GM21737 (cell line): ENCODE results near the gene C19orf25.
"Not testable (repeated sequence)": the region's sequence is repeated elsewhere in the genome, so short reads cannot be mapped to it uniquely, and the experiment has no call there.

Source experiments
- ATAC-seq: cut with Tn5 transposase; IDR thresholded peaks from one replicate; pipeline ENCODE4 v1.9.1; 2021; ENCODE audit warnings: mild to moderate bottlenecking, moderate library complexity; ENCODE audit not compliant: unreplicated experiment

Gene C19orf25

GRCh38 chr19:1478934-1479707 lies at the start of gene C19orf25:
TSS of gene C19orf25 (minus strand) at chr19:1479215. CDS start at chr19:1478903, 312 bp downstream.
- ATAC-seq: peak; percentile 70

GRCh38 chr19:1527650-1528309 lies 48.8 kb upstream of the C19orf25 start:
- ATAC-seq: no peak

- no peak for ATAC-seq
Observed at GRCh38 chr19:1526979-1527649, 48.1 kb upstream of the C19orf25 start.

GRCh38 chr19:1526066-1526778 lies 47.2 kb upstream of the C19orf25 start:
- ATAC-seq: no peak

GRCh38 chr19:1525343-1525742 lies 46.3 kb upstream of the C19orf25 start:
- no peak for ATAC-seq

- no peak for ATAC-seq
Observed at GRCh38 chr19:1524972-1525325, 45.9 kb upstream of the C19orf25 start.

GRCh38 chr19:1524287-1524971 lies 45.4 kb upstream of the C19orf25 start:
- no peak for ATAC-seq

- no peak for ATAC-seq
Observed at GRCh38 chr19:1523412-1524286, 44.6 kb upstream of the C19orf25 start, which contains the start of gene PLK5. TSS of gene PLK5 (plus strand) at chr19:1524077. CDS start at chr19:1526997, 2,920 bp downstream.

- ATAC-seq: no peak
Observed at GRCh38 chr19:1522838-1523237, 43.8 kb upstream of the C19orf25 start.

- ATAC-seq: no peak
Observed at GRCh38 chr19:1522061-1522460, 43.0 kb upstream of the C19orf25 start.

- no peak for ATAC-seq
Observed at GRCh38 chr19:1521636-1522035, 42.6 kb upstream of the C19orf25 start.

- ATAC-seq: no peak
Observed at GRCh38 chr19:1520203-1520780, 41.3 kb upstream of the C19orf25 start.

GRCh38 chr19:1519802-1520201 lies 40.8 kb upstream of the C19orf25 start:
- not testable (repeated sequence) for ATAC-seq

- ATAC-seq: no peak
Observed at GRCh38 chr19:1518471-1518870, 39.5 kb upstream of the C19orf25 start.

- no peak for ATAC-seq
Observed at GRCh38 chr19:1516395-1516753, 37.4 kb upstream of the C19orf25 start.

- ATAC-seq: no peak
Observed at GRCh38 chr19:1514986-1515721, 36.1 kb upstream of the C19orf25 start.

GRCh38 chr19:1514295-1514661 lies 35.3 kb upstream of the C19orf25 start:
- no peak for ATAC-seq

GRCh38 chr19:1513499-1514294 lies 34.7 kb upstream of the C19orf25 start:
- no peak for ATAC-seq
